ENCODE measurements around the gene MEX3A.
"Not testable (repeated sequence)": the region's sequence is repeated elsewhere in the genome, so short reads cannot be mapped to it uniquely, and the experiment has no call there.

Gene MEX3A

DNA sequence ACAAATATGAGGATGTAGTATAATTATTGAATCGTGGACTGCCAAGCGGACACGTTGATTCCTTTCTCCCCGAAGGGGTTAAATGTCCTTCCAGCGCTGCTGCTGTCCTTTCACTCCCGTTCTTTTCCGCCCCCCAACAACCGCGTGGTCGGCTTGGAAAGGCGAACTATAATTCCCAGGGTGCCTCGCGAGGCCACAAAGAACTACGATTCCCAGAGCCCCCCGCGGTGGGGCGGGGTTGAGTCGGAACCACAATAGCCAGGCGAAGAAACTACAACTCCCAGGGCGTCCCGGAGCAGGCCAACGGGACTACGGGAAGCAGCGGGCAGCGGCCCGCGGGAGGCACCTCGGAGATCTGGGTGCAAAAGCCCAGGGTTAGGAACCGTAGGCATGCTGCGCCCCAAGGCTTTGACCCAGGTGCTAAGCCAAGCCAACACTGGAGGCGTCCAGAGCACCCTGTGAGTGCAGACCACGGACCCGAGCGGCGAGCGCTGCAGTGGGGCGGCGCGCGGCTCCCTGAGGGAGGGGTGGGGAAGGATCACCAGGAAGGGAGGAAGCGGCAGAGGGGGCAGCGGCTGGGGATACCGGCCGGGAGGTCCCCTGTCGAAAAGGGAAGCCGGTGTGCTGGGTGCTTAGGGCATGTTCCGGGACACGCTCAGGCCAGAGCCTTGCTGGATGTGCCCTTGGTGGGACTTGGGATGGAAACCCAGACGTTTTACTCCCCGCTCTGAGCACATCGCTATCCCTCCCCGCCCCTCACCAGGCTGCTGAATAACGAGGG is 27.6 kb downstream of the MEX3A start, which contains the start of gene LAMTOR2:
TSS of gene LAMTOR2 (plus strand) at position 283 of the 781 bp plus-strand sequence. CDS start at position 391, 108 bp downstream.
- peak; percentile 93 to 94 for DNase-seq (ENCODE audit: low read depth in 2 of 2)

GRCh38 chr1:156053768-156054499 is 28.3 kb downstream of the MEX3A start, which contains the start of gene UBQLN4:
TSS of gene UBQLN4 (minus strand) at chr1:156053798. CDS start at chr1:156053701, 97 bp downstream.
- peak; percentile 73 to 83 for DNase-seq (ENCODE audit: low read depth in 2 of 2)

- DNase-seq (ENCODE audit: low read depth in 2 of 2) = peak; percentile 43 to 65
These were observed 29.1 kb downstream of the MEX3A start for GRCh38 chr1:156052862-156053767.

DNA sequence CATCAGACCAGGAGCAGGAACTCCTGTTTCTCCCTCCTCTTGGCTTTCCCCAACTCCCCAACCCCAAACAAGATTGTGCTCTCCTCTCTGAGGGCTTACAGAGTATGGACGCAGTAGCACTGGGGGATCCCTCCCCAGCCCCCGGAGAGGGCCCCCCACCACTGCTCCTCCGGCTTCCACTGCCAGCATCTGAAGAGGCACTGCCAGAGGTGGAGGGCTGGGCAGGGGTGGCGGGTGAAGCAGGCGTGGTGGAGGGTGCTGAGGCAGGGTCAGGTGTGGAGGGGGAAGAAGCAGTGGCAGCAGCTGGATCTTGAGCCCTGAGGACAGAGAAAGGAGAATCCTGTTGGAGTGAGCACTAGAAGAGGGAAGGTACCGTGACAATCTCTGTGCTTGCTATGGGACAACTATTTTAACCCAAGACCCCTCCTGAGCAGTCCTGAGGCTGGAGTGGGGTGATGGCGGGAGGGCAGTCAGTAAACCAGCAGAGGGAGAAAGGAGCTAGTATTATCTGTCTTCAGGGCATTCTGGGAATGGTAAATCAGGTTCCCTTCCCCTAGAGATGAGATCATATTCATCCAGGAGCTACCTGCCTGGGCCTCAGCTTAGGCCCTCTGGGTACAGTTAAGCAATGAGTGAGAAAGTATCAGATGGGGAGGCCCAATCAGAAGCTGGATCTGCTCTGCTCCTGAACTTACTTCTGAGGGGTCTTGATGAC is 31.1 kb downstream of the MEX3A start:
- DNase-seq (ENCODE audit: low read depth in 2 of 2) = no peak

GRCh38 chr1:156050376-156050775 is 31.9 kb downstream of the MEX3A start:
- no peak for DNase-seq (ENCODE audit: low read depth in 2 of 2)

- no peak for DNase-seq (ENCODE audit: low read depth in 2 of 2)
These were observed 33.5 kb downstream of the MEX3A start for GRCh38 chr1:156048663-156049258.

GRCh38 chr1:156045076-156045475 is 37.2 kb downstream of the MEX3A start:
- DNase-seq (ENCODE audit: low read depth in 2 of 2) = no peak

DNA sequence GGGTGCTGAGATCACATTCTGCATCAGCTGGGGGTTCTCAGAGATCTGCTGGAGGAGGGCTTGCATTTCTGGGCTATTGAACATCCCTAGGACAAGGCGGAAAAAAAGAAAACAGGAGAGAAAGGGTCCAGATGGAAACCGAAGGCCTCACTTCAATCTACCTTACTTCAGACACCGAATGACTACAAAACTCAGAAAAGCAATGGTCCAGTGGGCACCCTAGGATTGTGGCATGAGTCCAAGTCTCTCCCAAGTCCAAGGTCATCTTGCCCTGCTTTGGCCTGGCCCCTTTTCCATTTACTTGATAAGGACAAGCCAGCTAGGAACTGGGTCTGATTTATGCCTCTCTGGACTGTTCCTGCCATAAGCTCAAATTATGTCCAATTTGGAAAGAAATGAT is 39.4 kb downstream of the MEX3A start:
- DNase-seq (ENCODE audit: low read depth in 2 of 2) = no peak

- not testable (repeated sequence) for DNase-seq (ENCODE audit: low read depth in 2 of 2)
These were observed 47.3 kb downstream of the MEX3A start for GRCh38 chr1:156034991-156035390.

DNA sequence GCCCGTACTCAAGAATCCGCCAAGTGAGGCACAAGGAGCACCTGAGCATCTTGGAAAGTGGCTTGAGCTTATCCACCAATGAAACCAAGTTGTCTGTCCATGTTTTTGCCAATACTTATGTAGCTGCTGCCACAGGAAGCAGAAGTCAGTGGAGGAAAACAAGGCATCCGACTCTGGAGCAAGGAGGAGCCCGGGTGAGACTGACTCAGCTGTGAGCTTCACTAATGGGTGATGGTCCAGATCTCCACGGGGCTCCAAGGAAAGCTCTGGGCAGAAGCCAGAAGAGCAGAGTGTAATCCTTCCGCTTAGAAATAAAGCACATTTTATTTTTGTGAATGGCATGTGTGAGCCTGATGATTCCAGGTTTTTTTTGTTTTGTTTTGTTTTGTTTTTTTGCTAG is 49.3 kb downstream of the MEX3A start:
- no peak for DNase-seq (ENCODE audit: low read depth in 2 of 2)

DNA sequence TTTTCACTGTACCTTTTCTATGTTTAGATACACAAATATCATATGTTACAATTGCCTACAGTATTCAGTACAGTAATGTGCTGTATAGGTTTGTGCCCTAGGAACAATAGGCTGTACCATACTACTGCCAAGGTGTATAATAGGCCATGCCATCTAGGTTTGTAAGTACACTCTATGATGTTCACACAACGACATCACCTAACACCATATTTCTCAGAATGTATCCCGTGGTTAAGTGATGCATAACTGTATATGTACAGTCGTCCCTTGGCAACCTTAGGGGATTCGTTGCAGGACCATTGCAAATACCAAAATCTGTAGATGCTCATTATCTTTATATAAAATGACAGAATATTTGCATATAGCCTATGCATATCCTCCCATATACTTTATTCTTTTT is 55.7 kb downstream of the MEX3A start:
- DNase-seq (ENCODE audit: low read depth in 2 of 2) = no peak

DNA sequence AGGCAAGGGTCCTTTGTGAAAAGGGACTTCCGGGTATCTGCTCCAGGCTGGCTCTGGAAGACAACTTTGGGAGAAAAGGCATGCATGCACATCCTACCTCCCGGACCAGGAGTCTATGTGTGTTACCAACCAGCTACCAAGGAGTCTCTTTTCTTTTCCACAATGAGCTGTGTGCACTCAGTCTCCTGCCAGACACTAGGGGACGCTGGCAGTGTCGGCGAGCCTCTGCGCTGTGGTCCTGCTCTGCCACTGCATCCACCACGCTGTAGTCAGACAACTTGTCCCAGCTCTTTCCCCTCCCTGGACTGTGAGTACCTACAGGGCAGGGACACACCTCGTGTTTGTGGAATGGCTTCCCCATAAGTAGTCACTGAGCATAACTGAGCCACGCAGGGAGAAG is 56.4 kb downstream of the MEX3A start:
- no peak for DNase-seq (ENCODE audit: low read depth in 2 of 2)

- no peak for DNase-seq (ENCODE audit: low read depth in 2 of 2)
These were observed 57.5 kb downstream of the MEX3A start for GRCh38 chr1:156024801-156025200.
